ENCODE results near the gene SLC49A4. TPM values are rescaled to one million over a fixed set of nuclear protein-coding genes. Genes with fewer than 3 reads are reported as not detected.

Gene SLC49A4
- total and polyA plus RNA-seq, 2 of the 13 experiments (the other 11 are each of a cell fraction or from before 2014, with no cell fraction given) = 6.5 to 16.3 TPM

DNA sequence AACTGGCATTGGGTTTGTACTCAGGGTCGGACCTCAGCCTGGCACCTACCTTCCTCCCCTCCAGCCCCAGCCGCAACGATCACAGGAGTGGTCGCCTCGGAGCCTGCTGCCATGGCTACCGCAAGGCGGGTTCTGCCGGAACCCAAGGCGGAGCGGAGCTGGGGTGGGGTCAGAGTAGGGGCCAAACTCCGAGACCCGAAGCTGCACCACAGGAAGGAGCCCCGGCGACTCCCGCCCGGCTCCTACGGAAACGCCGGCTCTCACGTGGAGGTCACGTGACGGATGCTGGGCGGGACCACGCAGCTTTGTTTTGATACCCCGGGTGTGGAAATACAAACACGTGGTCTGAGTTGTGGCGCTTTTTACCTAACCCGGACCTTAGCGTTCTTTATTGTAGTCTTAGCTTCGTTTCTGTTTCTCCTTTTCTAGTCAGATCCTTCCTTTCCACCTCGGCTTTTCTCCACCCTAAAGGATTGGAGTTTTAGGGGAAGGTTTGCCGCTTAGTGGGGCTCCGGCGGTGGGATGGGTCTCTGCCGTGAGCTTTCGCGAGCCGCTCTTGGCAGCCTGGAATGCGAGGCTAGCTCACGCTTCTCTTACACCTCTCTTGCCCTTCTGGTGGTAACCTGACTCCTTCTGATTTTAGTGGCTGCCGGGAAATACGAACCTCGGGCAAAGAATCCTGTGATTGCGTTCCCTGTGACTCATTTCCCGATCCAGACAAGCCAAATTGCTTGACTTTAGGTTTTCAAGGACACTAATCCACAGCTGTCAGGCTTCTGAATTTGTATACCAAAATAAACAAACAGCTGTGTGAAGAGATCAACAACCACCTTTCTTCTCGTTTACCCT, 1.1 kb upstream of the SLC49A4 start, which contains the start of gene HSPBAP1 (continued):
- TF ChIP-seq, protein P1, sequence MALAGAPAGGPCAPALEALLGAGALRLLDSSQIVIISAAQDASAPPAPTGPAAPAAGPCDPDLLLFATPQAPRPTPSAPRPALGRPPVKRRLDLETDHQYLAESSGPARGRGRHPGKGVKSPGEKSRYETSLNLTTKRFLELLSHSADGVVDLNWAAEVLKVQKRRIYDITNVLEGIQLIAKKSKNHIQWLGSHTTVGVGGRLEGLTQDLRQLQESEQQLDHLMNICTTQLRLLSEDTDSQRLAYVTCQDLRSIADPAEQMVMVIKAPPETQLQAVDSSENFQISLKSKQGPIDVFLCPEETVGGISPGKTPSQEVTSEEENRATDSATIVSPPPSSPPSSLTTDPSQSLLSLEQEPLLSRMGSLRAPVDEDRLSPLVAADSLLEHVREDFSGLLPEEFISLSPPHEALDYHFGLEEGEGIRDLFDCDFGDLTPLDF (CRISPR knock-in tag; IDR thresholded peaks at IDR 0.05) = peak; percentile 84
- no peak for TF ChIP-seq KLF15 (CRISPR knock-in tag; IDR thresholded peaks at IDR 0.05; ENCODE audit: borderline replicate concordance)
- TF ChIP-seq, protein P2, sequence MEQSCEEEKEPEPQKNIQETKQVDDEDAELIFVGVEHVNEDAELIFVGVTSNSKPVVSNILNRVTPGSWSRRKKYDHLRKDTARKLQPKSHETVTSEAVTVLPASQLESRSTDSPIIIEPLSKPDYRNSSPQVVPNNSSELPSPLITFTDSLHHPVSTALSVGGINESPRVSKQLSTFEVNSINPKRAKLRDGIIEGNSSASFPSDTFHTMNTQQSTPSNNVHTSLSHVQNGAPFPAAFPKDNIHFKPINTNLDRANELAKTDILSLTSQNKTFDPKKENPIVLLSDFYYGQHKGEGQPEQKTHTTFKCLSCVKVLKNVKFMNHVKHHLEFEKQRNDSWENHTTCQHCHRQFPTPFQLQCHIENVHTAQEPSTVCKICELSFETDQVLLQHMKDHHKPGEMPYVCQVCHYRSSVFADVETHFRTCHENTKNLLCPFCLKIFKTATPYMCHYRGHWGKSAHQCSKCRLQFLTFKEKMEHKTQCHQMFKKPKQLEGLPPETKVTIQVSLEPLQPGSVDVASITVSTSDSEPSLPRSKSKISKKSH (CRISPR knock-in tag; IDR thresholded peaks at IDR 0.05; ENCODE audit: borderline replicate concordance) = peak; percentile 54; the same call in 1 of the 2 replicates
- no peak for TF ChIP-seq ZNF558 (CRISPR knock-in tag; IDR thresholded peaks at IDR 0.05; ENCODE audit: borderline replicate concordance)
- peak; percentile 5; the same call in 1 of the 2 replicates for TF ChIP-seq ZNF331 (CRISPR knock-in tag; IDR thresholded peaks at IDR 0.05)
- TF ChIP-seq, protein P3, sequence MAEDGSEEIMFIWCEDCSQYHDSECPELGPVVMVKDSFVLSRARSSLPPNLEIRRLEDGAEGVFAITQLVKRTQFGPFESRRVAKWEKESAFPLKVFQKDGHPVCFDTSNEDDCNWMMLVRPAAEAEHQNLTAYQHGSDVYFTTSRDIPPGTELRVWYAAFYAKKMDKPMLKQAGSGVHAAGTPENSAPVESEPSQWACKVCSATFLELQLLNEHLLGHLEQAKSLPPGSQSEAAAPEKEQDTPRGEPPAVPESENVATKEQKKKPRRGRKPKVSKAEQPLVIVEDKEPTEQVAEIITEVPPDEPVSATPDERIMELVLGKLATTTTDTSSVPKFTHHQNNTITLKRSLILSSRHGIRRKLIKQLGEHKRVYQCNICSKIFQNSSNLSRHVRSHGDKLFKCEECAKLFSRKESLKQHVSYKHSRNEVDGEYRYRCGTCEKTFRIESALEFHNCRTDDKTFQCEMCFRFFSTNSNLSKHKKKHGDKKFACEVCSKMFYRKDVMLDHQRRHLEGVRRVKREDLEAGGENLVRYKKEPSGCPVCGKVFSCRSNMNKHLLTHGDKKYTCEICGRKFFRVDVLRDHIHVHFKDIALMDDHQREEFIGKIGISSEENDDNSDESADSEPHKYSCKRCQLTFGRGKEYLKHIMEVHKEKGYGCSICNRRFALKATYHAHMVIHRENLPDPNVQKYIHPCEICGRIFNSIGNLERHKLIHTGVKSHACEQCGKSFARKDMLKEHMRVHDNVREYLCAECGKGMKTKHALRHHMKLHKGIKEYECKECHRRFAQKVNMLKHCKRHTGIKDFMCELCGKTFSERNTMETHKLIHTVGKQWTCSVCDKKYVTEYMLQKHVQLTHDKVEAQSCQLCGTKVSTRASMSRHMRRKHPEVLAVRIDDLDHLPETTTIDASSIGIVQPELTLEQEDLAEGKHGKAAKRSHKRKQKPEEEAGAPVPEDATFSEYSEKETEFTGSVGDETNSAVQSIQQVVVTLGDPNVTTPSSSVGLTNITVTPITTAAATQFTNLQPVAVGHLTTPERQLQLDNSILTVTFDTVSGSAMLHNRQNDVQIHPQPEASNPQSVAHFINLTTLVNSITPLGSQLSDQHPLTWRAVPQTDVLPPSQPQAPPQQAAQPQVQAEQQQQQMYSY (CRISPR knock-in tag; IDR thresholded peaks at IDR 0.05) = no peak; the same call in 1 of the 2 replicates
- TF ChIP-seq, protein P4, sequence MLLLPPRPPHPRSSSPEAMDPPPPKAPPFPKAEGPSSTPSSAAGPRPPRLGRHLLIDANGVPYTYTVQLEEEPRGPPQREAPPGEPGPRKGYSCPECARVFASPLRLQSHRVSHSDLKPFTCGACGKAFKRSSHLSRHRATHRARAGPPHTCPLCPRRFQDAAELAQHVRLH (CRISPR knock-in tag; IDR thresholded peaks at IDR 0.05; ENCODE audit: borderline replicate concordance, low read depth) = peak; percentile 85; the same call in 1 of the 2 replicates
- TF ChIP-seq SRSF9 (IDR thresholded peaks at IDR 0.05; ENCODE audit: borderline replicate concordance, insufficient read depth, low read depth, low read length, poor library complexity, severe bottlenecking) = no peak
- peak; percentile 76 for TF ChIP-seq ZMYM4 (CRISPR knock-in tag; IDR thresholded peaks at IDR 0.05)
- TF ChIP-seq MEIS1 (CRISPR knock-in tag; IDR thresholded peaks at IDR 0.05; ENCODE audit: borderline replicate concordance) = peak; percentile 62; the same call in 1 of the 2 replicates
- no peak for TF ChIP-seq TMF1 (CRISPR knock-in tag; IDR thresholded peaks at IDR 0.05; ENCODE audit: low read depth)
- peak; percentile 51 for TF ChIP-seq XRCC5 (optimal IDR thresholded peaks at IDR 0.05; ENCODE audit: low read length)
- TF ChIP-seq, protein P5, sequence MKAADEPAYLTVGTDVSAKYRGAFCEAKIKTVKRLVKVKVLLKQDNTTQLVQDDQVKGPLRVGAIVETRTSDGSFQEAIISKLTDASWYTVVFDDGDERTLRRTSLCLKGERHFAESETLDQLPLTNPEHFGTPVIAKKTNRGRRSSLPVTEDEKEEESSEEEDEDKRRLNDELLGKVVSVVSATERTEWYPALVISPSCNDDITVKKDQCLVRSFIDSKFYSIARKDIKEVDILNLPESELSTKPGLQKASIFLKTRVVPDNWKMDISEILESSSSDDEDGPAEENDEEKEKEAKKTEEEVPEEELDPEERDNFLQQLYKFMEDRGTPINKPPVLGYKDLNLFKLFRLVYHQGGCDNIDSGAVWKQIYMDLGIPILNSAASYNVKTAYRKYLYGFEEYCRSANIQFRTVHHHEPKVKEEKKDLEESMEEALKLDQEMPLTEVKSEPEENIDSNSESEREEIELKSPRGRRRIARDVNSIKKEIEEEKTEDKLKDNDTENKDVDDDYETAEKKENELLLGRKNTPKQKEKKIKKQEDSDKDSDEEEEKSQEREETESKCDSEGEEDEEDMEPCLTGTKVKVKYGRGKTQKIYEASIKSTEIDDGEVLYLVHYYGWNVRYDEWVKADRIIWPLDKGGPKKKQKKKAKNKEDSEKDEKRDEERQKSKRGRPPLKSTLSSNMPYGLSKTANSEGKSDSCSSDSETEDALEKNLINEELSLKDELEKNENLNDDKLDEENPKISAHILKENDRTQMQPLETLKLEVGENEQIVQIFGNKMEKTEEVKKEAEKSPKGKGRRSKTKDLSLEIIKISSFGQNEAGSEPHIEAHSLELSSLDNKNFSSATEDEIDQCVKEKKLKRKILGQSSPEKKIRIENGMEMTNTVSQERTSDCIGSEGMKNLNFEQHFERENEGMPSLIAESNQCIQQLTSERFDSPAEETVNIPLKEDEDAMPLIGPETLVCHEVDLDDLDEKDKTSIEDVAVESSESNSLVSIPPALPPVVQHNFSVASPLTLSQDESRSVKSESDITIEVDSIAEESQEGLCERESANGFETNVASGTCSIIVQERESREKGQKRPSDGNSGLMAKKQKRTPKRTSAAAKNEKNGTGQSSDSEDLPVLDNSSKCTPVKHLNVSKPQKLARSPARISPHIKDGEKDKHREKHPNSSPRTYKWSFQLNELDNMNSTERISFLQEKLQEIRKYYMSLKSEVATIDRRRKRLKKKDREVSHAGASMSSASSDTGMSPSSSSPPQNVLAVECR (CRISPR knock-in tag; IDR thresholded peaks at IDR 0.05; ENCODE audit: borderline replicate concordance) = peak; percentile 94
- peak; percentile 44 for TF ChIP-seq U2AF1 (optimal IDR thresholded peaks at IDR 0.05; ENCODE audit: low read depth, low read length)

Data from HepG2 (cell line).